Cardiac fibroblast (primary cell): ENCODE data around the gene GREB1.

Experiments used
- DNase-seq, 2 donors: peaks; one replicate each; pipeline versions ENCODE4 v3.0.0 to v3.0.0-alpha.2; 2010; ENCODE audit warnings: low read depth in 2 of 2
- H3K4me3 ChIP-seq, 2 donors: replicated peaks in 1 of 2; 1 replicate in 1 of 2; 2 replicates in 1 of 2; pipeline ENCODE4 v1.5.1; 2011; ENCODE audit warnings: low read depth in 2 of 2, low read length in 2 of 2, mild to moderate bottlenecking in 2 of 2, moderate library complexity in 1 of 2
- TF ChIP-seq, protein P1 (sequence below): IDR thresholded peaks from one replicate; pipeline ENCODE4 v1.5.1; 2011; ENCODE audit warnings: low read depth, mild to moderate bottlenecking, low read length, inconsistent platforms

GREB1 gene

DNA sequence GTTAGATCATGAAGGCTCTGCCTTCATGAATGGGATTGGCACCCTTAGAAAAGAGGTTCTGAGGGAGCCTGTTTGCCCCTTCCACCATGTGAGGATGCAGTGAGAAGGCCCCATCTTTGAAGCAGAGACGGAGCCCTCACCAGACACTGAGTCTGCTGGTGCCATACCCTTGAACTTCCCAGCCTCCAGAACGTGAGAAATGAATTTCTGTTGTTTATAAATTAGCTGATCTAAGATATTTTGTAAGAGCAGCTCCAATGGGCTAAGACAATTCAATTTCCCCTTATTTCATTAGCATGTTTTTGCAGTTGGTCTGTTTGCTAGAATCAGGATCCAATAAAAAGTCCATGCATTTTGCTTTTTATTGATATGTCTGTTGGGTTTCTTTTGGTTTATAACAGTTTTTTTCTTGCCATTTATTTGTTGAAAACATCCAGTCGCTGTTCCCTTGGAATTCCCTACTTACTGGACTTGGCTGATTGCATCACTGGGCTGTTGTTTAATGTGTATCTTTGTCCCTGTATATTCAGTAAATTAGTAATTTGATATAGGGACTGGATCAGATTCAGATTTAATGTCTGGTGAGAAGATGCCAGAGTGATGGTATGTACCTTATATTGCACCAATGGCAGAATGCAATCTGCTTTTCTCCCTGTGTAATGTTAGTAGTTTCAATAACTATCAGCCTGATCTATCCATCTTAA, 24.0 kb upstream of the GREB1 start:
- TF ChIP-seq, protein P1, sequence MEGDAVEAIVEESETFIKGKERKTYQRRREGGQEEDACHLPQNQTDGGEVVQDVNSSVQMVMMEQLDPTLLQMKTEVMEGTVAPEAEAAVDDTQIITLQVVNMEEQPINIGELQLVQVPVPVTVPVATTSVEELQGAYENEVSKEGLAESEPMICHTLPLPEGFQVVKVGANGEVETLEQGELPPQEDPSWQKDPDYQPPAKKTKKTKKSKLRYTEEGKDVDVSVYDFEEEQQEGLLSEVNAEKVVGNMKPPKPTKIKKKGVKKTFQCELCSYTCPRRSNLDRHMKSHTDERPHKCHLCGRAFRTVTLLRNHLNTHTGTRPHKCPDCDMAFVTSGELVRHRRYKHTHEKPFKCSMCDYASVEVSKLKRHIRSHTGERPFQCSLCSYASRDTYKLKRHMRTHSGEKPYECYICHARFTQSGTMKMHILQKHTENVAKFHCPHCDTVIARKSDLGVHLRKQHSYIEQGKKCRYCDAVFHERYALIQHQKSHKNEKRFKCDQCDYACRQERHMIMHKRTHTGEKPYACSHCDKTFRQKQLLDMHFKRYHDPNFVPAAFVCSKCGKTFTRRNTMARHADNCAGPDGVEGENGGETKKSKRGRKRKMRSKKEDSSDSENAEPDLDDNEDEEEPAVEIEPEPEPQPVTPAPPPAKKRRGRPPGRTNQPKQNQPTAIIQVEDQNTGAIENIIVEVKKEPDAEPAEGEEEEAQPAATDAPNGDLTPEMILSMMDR = no peak
- no peak for DNase-seq
- H3K4me3 ChIP-seq = no peak overlapping the region

- DNase-seq = no peak
- H3K4me3 ChIP-seq = no peak overlapping the region
- TF ChIP-seq, protein P1 = no peak
Observed at GRCh38 chr2:11512431-11512830, 21.4 kb upstream of the GREB1 start.

GRCh38 chr2:11513319-11513718, 20.5 kb upstream of the GREB1 start:
- TF ChIP-seq, protein P1 = no peak

DNA sequence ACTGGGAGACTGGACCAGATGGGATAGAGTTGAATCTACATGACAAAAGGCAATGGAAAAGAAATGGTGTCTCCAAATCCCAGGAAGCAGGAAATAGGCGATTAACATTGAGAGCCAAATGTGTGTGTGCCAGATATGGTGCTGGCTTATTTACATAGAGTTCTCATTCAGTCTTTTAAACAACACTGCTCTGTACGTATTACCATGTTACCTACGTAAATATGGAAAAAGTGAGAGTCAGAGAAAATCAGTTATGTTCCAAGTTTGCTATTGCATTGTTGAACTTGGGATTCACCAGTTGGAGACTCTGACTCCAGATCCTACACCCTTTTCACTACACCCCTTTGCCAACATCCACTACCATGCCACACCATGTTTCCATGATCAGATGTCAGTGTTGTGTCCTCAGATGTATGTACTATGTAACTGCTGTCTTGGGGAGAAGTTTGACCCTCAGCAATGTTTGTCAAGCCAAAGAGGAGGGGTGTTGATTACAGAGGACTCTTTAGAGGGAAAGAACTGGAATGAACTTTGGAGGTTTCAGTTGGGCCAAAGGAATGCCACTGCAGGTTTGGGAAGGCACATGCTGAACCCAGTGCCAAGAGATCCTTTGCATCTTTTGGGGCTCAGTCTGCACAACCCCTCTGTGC, 19.6 kb upstream of the GREB1 start:
- DNase-seq = no peak
- TF ChIP-seq, protein P1 = no peak
- no peak overlapping the region for H3K4me3 ChIP-seq

More at GRCh38 chr2:11513319-11513718, 20.5 kb upstream of the GREB1 start:
- DNase-seq = no peak
- no peak overlapping the region for H3K4me3 ChIP-seq

GRCh38 chr2:11514904-11515303, 18.9 kb upstream of the GREB1 start:
- TF ChIP-seq, protein P1 = no peak
- no peak overlapping the region for H3K4me3 ChIP-seq
- no peak for DNase-seq

- DNase-seq = no peak
- TF ChIP-seq, protein P1 = no peak
- H3K4me3 ChIP-seq = no peak overlapping the region
Observed at GRCh38 chr2:11515490-11515981, 18.3 kb upstream of the GREB1 start.
